Endothelial cell of umbilical vein (primary cell): ENCODE data around the gene COL4A1. TPM values are rescaled to one million over a fixed set of nuclear protein-coding genes. Genes with fewer than 3 reads are reported as not detected.
A peak's percentile ranks its signal among the peaks of the same experiment; 100 is the strongest.

Experiments used
- BruUV-seq: library from RNA; stranded (reverse); fragments of 400-500 nt; replicated peaks from 2 replicates; lab custom pipeline; 2021; lab: Mats Ljungman, UMichigan
- CTCF ChIA-PET: fragments of 300-600, 350-600 bp; sonication (Branson Sonifier 250); formaldehyde crosslinking; loops from one replicate; lab custom pipeline; 2021; ENCODE audit warnings: antibody characterized with exemption, inconsistent platforms; lab: Charles Lee
- POLR2A ChIA-PET: fragments of 300-600, 350-600 bp; sonication (Branson Sonifier 250); formaldehyde crosslinking; loops from one replicate; lab custom pipeline; 2021; ENCODE audit warnings: antibody characterized with exemption, inconsistent platforms; lab: Charles Lee
- DNase-seq: peaks from one replicate; pipeline ENCODE4 v3.0.0-alpha.2; 2011; ENCODE audit warnings: low read depth, low spot score
- FAIRE-seq: peaks from 2 replicates; lab custom pipeline; 2011; peaks lifted over from hg19 to GRCh38; lab: Jason Lieb, UNC
- H2AFZ ChIP-seq: 2 replicates; pipeline ENCODE4 v1.6.0; 2012; ENCODE audit warnings: low read depth, low read length, control low read depth, inconsistent platforms
- H3K27ac ChIP-seq: 2 replicates; pipeline ENCODE4 v1.5.1; 2011; ENCODE audit warnings: low read depth, mild to moderate bottlenecking, control low read depth, low read length, moderate library complexity; ENCODE audit not compliant: insufficient read depth
- H3K27me3 ChIP-seq, 2 experiments: 2 replicates each; pipeline versions ENCODE4 v1.6.0 to v1.6.1; 2011; ENCODE audit warnings: low read length in 2 of 2, mixed read lengths in 1 of 2; ENCODE audit not compliant: control insufficient read depth in 2 of 2, insufficient read depth in 2 of 2
- H3K36me3 ChIP-seq, 2 experiments: 2 replicates in 1 of 2; 3 replicates in 1 of 2; pipeline ENCODE4 v1.5.1; 2011; ENCODE audit warnings: low read length in 2 of 2, mild to moderate bottlenecking in 1 of 2, moderate library complexity in 1 of 2; ENCODE audit not compliant: control insufficient read depth in 2 of 2, insufficient read depth in 2 of 2; ENCODE audit errors: extremely low read depth in 1 of 2
- H3K4me1 ChIP-seq: 3 replicates; pipeline ENCODE4 v1.5.1; 2011; ENCODE audit warnings: mild to moderate bottlenecking, low read length; ENCODE audit not compliant: control insufficient read depth, insufficient read depth; ENCODE audit errors: extremely low read depth
- H3K4me2 ChIP-seq: 2 replicates; pipeline ENCODE4 v1.6.1; 2011; ENCODE audit warnings: low read length, control low read depth, mixed read lengths; ENCODE audit not compliant: insufficient read depth
- H3K4me3 ChIP-seq, 3 experiments: fragments of 200-600 bp in 1 of 3; sonication (generic), shearing (Covaris generic) in 1 of 3; replicated peaks in 1 of 3; 2 replicates each; pipeline ENCODE4 v1.5.1; 2011 to 2016; ENCODE audit warnings: control low read depth in 3 of 3, low read length in 3 of 3, mild to moderate bottlenecking in 2 of 3, inconsistent platforms in 1 of 3, low read depth in 1 of 3, moderate library complexity in 1 of 3; ENCODE audit not compliant: insufficient read depth in 1 of 3
- H3K79me2 ChIP-seq: 2 replicates; pipeline ENCODE4 v1.6.0; 2012; ENCODE audit warnings: low read length, inconsistent platforms; ENCODE audit not compliant: control insufficient read depth, insufficient read depth
- H3K9ac ChIP-seq: replicated peaks from 2 replicates; pipeline ENCODE3; 2011; ENCODE audit warnings: low read length, control low read depth; ENCODE audit not compliant: insufficient read depth; ENCODE audit errors: extremely low read depth
- H3K9me1 ChIP-seq: replicated peaks from 3 replicates; pipeline ENCODE4 v1.6.0; 2011; ENCODE audit warnings: mild to moderate bottlenecking, low read length; ENCODE audit not compliant: control insufficient read depth, insufficient read depth; ENCODE audit errors: extremely low read depth
- H3K9me3 ChIP-seq: replicated peaks from 2 replicates; pipeline ENCODE4 v1.5.1; 2012; ENCODE audit warnings: low read length, inconsistent platforms; ENCODE audit not compliant: control insufficient read depth, insufficient read depth
- H4K20me1 ChIP-seq: replicated peaks from 2 replicates; pipeline ENCODE3; 2011; ENCODE audit warnings: mild to moderate bottlenecking, low read length; ENCODE audit not compliant: control insufficient read depth, insufficient read depth; ENCODE audit errors: extremely low read depth
- EZH2 ChIP-seq: IDR thresholded peaks from 2 replicates; pipeline ENCODE4 v1.6.1; 2012; ENCODE audit warnings: borderline replicate concordance, low read depth, mild to moderate bottlenecking, moderate library complexity, low read length, inconsistent platforms; ENCODE audit not compliant: severe bottlenecking
- POLR2A ChIP-seq: IDR thresholded peaks from 2 replicates; pipeline ENCODE4 v1.6.1; 2012; ENCODE audit warnings: low read depth, mild to moderate bottlenecking, control low read depth, low read length
- dilution Hi-C: fragments of 300-500 bp; cut with MboI; formaldehyde crosslinking; loops from one replicate; pipeline ENCODE4 v1.15.0; 2019; ENCODE audit warnings: low sequenced_read_pairs; ENCODE audit not compliant: extremely low pct_ligation_motif_present
- intact Hi-C: fragments of 100-400 bp; cut with micrococcal nuclease; formaldehyde crosslinking; loops from one replicate; pipeline ENCODE4 v1.10.0; 2022
- polyA plus RNA-seq, 4 experiments: library from polyadenylated mRNA; depleted of rRNA in 3 of 4; stranded (reverse) in 3 of 4; unstranded in 1 of 4; fragments of >200 nt; gene quantifications; 2 replicates each; pipeline versions ENCODE4 v1.2.1 to v1.2.3, GENCODE V29; 2011 to 2012; ENCODE audit warnings: missing spikeins in 1 of 4
- total RNA-seq: library from RNA; stranded (reverse); gene quantifications from 2 replicates; pipeline ENCODE4 v1.2.3, GENCODE V29; 2021
- TF ChIP-seq, protein P1 (sequence below): IDR thresholded peaks from 2 replicates; pipeline ENCODE4 v1.6.1; 2011; ENCODE audit not compliant: insufficient read depth, insufficient read length
- TF ChIP-seq, protein P2 (sequence below), 2 donors: IDR thresholded peaks; 1 replicate in 1 of 2; 2 replicates in 1 of 2; pipeline ENCODE4 v1.5.1; 2011; ENCODE audit warnings: low read length in 2 of 2, mild to moderate bottlenecking in 2 of 2, moderate library complexity in 2 of 2, control low read depth in 1 of 2, inconsistent platforms in 1 of 2, low read depth in 1 of 2; ENCODE audit not compliant: insufficient read depth in 1 of 2; ENCODE audit errors: extremely low read depth in 1 of 2

Gene COL4A1
- total and polyA plus RNA-seq, 2 donors (not counting 3 experiments of a cell fraction or from before 2014, with no cell fraction given): 384 to 1,119 TPM

DNA sequence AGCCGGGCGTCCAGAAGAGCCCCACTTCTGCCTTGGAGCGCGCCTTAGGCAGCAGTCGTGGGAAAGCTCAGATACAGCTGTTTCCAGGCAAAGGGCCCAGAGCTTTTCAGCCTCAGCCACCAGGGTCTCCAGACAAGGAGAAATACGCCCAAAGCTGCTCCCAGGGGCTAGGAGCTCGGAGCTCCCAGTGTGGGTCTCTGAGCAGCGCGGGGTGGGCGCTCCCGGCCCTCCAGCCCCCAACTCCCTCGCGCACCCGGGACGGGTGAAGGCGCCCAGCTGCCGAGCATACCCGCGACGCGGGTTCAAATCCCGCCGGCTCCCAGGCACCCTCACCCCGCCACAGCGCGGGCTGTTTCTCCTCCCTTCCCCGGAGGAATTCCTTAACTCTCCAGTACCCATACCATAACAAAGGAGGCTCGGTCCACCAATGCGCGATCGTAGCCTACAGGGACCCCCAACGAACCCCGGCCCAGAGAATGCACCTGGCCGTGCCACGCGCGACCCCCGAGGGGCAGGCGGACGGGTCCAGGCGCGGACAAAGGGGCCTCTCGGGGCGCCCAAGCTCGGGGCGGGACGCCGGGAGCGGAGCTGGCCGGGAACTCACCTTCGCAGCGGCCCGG, 507 bp downstream of the COL4A1 start:
- peaks cover 93% of the 10 kb centered on the region for H3K79me2 ChIP-seq
- H3K9ac ChIP-seq: peak overlapping the region; percentile 74
- POLR2A ChIA-PET: interaction anchor here (0.9 to 1.2 kb wide), 3 partner anchors 17 to 409 kb away, joined by 3 to 4 read pairs (median 4); no protein-coding TSS in a partner anchor
- H3K9me3 ChIP-seq: no peaks in the 10 kb centered on the region
- peak overlapping the region; percentile 64 to 83 (median 71) for H3K4me3 ChIP-seq
- H4K20me1 ChIP-seq: peaks cover under 1% of the 10 kb centered on the region
- peaks cover 2 to 7% of the 10 kb centered on the region in 2 experiments for H3K36me3 ChIP-seq
- H3K9me1 ChIP-seq: no peaks in the 10 kb centered on the region
- H3K27me3 ChIP-seq: no peaks in the 10 kb centered on the region
- BruUV-seq: no TSS peak
- peak overlapping the region; percentile 79 for H3K4me2 ChIP-seq
- FAIRE-seq: no peak
- TF ChIP-seq EZH2: no peak
- TF ChIP-seq, protein P1, sequence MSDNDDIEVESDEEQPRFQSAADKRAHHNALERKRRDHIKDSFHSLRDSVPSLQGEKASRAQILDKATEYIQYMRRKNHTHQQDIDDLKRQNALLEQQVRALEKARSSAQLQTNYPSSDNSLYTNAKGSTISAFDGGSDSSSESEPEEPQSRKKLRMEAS: no peak
- no peak overlapping the region for H2AFZ ChIP-seq
- CTCF ChIA-PET: interaction anchor here (0.7 to 5.0 kb wide), 20 partner anchors 7 to 105 kb away, joined by 3 to 43 read pairs (median 4); no protein-coding TSS in a partner anchor
- H3K4me1 ChIP-seq: peaks cover 64% of the 10 kb centered on the region
- H3K27ac ChIP-seq: peak overlapping the region; percentile 59
- dilution Hi-C loops: no loop called here
- DNase-seq: peak; percentile 59
- intact Hi-C loops: loop anchor here (1.0 to 2.0 kb wide), 4 partner anchors 8 to 74 kb away; no protein-coding TSS in a partner anchor

DNA sequence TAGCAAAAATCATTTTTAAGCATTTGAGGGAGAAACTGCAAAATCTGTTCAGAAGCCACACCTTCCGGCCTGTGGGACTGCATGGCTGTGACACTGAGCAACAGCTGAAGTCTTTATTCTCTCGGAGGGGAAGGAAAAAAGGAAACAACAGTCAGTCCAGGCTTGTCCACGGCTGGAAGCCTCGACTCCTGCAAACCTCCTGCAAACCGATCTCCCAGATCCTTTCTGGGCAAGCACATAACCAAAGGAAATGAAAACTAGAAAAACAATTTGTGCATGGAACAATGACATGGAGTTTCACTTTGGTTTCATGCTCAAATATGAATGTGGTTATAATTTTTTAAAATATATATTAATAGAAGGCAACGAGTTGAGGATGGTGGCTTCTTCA, 1.0 kb downstream of the COL4A1 start:
- TF ChIP-seq, protein P2, sequence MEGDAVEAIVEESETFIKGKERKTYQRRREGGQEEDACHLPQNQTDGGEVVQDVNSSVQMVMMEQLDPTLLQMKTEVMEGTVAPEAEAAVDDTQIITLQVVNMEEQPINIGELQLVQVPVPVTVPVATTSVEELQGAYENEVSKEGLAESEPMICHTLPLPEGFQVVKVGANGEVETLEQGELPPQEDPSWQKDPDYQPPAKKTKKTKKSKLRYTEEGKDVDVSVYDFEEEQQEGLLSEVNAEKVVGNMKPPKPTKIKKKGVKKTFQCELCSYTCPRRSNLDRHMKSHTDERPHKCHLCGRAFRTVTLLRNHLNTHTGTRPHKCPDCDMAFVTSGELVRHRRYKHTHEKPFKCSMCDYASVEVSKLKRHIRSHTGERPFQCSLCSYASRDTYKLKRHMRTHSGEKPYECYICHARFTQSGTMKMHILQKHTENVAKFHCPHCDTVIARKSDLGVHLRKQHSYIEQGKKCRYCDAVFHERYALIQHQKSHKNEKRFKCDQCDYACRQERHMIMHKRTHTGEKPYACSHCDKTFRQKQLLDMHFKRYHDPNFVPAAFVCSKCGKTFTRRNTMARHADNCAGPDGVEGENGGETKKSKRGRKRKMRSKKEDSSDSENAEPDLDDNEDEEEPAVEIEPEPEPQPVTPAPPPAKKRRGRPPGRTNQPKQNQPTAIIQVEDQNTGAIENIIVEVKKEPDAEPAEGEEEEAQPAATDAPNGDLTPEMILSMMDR (IDR thresholded peaks at IDR 0.05; ENCODE audit: extremely low read depth in 1 of 2, insufficient read depth in 1 of 2, low read depth in 1 of 2, low read length in 2 of 2): no peak
- TF ChIP-seq POLR2A: peak; percentile 25
- Histone ChIP-seq H3K36me3 (peaks cover 0 to 7% of the 10 kb centered on the region in 2 experiments), H3K9ac (peak overlapping the region; percentile 74), H2AFZ (no peak overlapping the region), H3K79me2 (peaks cover 90% of the 10 kb centered on the region), H3K27ac (peak overlapping the region; percentile 59), H3K4me3 (peak overlapping the region; percentile 64 to 83 (median 71)), H3K27me3 (no peaks in the 10 kb centered on the region), H3K4me2 (peak overlapping the region; percentile 79), H3K9me3 (no peaks in the 10 kb centered on the region), H4K20me1 (peaks cover 3% of the 10 kb centered on the region), H3K9me1 (no peaks in the 10 kb centered on the region), H3K4me1 (peaks cover 59% of the 10 kb centered on the region)
- intact Hi-C loops: loop anchor here (1.0 to 2.0 kb wide), 4 partner anchors 8 to 73 kb away; no protein-coding TSS in a partner anchor
- DNase-seq: peak; percentile 60
- BruUV-seq: no TSS peak
- peak; percentile 68 for FAIRE-seq
- ChIA-PET CTCF (interaction anchor here (0.7 to 5.0 kb wide), 18 partner anchors 8 to 105 kb away, joined by 3 to 43 read pairs (median 4); no protein-coding TSS in a partner anchor), POLR2A (interaction anchor here (0.9 to 1.2 kb wide), 3 partner anchors 39 to 409 kb away, joined by 3 to 4 read pairs (median 4); no protein-coding TSS in a partner anchor)
- dilution Hi-C loops: no loop called here
